CD4-positive, alpha-beta T cell treated with Interleukin-15 for 4 hours (primary cell): ENCODE measurements around the gene PSKH1.

Experiments used
- DNase-seq: peaks from one replicate; pipeline ENCODE4 v3.0.0-alpha.2; 2020; ENCODE audit warnings: low spot score

PSKH1 gene

GRCh38 chr16:67940446-67941089 is 47.5 kb downstream of the PSKH1 start:
- DNase-seq = no peak

DNA sequence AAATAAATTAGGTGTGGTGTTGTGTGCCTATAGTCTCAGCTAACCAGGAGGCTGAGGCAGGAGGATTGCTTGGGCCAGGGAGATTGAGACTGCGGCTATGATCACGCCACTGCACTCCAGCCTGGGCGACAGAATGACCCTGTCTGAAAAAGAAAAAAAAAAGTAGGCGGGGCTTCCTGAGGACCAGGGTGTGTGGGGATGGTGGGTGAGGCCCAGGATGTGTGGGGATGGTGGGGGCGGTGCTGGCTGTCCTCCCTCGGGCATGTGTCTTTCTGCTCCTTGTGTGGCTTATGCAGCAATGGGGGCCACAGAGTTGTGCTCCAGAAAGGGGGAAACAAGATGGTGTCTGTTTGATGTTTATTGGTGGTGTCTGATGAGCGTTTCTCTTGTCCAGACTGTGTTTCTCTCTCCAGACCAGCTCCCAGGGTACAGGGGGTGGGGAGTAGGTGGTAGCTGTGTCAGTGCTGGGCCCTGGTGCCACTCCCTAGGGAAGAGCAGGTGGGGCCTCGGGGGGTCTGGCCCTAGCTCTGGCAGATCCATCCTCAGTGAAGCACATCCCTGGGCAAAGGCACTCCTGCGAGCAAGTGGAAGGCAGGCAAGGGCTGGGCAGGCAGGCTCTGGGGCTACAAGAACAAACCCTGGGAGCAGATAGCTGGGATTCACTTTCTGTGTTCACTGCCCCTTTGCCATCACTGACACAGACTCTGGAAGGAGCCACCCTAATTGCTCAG is 48.6 kb downstream of the PSKH1 start:
- DNase-seq = no peak

DNA sequence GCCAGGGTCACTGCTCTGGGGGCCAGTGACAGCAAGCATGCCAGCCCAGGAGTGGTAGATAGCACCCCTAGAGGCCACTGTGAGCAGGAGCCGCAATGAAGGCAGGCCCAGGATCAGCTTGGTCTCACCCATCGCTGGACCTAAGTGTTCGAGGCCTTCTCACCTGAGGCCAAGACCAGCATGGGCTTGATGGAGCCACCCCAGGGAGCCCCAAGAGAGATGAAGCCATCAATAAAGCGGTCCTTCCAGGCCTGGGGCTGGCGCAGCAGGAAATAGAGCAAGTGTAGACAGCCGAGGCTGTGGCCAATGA is 49.1 kb downstream of the PSKH1 start:
- peak; percentile 30 for DNase-seq

- no peak for DNase-seq
Measured at GRCh38 chr16:67942510-67943255, 49.6 kb downstream of the PSKH1 start.

GRCh38 chr16:67943256-67943618 is 50.2 kb downstream of the PSKH1 start:
- no peak for DNase-seq

DNA sequence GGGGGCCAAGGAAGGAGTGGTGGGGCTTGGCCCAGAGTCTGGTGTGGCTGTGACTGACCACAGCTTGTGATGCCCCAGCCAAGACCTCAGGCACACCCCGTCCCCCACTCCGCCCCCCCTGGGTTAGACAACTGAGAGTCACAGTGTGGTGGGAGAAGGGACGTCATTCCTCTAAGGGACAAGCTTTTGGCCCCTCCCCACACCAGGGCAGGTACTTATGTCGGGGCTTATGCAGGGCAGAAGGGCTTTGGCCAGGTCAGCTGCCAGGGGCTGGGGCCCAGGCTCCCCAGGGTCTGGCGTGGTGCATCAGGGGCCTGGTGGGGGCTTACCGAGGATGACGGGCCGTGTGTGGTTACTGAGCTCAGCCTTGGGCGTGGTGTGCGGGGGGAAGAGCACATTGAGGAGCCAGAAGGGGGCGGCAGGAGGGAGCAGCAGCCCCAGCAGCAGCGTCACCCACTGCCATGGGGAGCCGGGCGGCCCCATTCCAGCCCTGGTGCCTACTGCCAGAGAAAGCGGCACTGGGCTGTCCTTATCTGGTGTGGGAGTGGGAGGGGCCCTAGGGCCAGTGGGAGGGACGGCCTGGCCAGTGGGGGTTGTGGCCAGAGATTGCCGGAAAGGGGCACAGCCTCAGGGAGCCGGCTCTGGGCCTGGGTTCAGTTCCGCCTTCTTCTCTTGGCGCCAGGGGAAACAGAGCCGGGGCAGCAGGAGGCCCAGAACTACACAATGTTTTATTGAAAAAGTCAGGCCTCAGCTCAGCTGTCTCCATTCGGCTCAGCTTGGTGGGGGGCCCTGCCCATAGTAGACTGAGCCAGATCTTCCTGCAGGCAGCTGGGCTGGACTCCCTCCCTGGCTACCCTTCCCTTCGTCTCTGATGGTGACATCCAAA is 50.8 kb downstream of the PSKH1 start, which contains the start of gene LCAT:
Gene LCAT (minus strand): TSS at position 502 of the 886 bp plus-strand sequence. CDS start 19 bp downstream, at position 483.
- no peak for DNase-seq

- DNase-seq = no peak
Measured at GRCh38 chr16:67944690-67945391, 51.8 kb downstream of the PSKH1 start.

DNA sequence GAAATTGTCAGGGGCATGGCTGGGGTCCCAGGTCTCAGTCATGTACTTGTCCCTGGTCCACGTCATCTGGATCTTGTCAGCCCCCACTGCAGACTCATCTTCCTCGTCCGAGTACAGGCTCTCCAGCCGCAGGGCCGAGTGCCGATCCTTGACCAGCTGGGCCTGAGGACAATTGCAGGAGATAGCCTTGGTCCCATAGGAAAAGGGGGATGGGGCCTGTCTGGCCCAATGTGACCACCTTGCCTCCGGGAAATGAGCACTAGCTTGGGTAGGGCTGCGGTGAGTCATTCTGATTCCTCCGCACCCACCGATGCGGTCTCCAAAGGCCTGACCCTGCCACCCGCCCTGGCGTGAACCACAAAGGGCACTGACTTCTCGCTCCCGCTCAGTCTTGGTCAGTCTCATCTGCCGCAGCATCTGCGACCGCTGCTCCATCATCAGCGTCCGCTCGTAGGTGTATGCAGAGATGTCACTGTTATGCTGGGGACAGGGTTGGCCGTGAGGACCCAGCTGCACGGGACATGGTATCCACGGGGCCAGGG is 52.4 kb downstream of the PSKH1 start:
- DNase-seq = no peak

- no peak for DNase-seq
Measured at GRCh38 chr16:67946128-67946569, 53.1 kb downstream of the PSKH1 start.

GRCh38 chr16:67946966-67947558 is 54.0 kb downstream of the PSKH1 start:
- no peak for DNase-seq

DNA sequence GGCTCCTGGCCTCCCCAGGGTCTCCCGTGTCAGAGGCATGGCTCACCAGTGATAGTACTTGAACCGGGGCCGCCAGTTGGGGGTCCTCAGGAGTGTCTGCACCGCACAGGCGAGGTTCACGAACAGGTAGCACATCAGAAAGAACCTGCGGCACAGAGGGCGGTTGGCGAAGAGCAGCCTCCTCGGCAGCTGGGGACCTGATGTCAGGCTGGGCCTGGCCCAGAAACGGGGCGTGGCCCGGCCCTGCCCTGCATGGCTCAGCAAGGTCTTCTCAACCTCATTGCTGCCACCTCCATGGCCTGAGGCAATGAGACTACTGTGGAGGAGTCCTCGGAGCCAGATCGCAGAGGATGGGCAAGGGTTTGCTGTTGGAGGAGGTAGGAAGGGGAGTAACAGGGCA is 55.0 kb downstream of the PSKH1 start:
- no peak for DNase-seq

- DNase-seq = no peak
Measured at GRCh38 chr16:67949645-67950044, 56.6 kb downstream of the PSKH1 start.

DNA sequence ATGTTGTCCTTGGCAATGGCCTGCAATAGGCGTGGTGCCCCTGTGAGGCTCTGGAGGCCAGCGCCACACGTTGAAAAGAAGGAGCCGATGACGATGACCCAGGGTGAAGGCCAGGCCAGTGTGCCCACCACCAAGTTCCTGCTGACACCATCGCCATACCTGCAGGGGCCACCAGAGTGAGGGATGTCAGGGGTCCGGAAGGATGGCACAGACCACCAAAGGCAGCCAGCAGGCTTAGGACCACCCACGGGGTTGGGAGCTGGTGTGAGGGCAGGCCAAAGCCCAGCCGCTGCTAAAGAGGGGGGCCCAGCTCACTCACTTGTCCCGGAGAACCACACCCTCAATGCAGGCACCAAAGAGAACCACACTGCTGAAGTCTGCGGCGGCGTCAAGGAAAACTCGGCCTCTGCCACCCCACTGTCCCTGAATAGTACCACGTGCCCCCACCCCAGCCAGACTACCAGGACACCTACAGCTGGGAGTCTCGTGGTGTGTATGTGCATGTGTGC is 57.3 kb downstream of the PSKH1 start:
- DNase-seq = no peak

DNA sequence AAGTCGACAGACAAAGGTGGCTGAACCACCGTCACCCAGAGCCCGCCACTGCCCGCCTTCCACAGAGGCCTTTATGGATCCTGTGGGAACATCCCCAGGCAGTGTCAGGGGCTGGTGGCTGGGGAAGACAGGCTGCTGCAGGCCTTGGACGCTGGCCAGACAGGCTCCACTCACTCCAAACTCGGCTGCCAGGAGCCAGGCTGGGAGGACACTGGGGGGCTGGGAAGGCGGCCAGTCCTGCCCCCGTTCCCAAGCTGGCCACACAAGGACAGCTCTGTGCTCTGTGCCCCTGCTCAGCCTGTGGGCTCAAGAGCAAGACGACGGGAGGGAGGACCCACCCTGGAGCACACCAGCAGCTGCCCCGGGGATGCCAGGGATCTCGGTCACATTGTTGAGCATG is 58.4 kb downstream of the PSKH1 start:
- DNase-seq = no peak

- DNase-seq = no peak
Measured at GRCh38 chr16:67953641-67954375, 60.8 kb downstream of the PSKH1 start.

DNA sequence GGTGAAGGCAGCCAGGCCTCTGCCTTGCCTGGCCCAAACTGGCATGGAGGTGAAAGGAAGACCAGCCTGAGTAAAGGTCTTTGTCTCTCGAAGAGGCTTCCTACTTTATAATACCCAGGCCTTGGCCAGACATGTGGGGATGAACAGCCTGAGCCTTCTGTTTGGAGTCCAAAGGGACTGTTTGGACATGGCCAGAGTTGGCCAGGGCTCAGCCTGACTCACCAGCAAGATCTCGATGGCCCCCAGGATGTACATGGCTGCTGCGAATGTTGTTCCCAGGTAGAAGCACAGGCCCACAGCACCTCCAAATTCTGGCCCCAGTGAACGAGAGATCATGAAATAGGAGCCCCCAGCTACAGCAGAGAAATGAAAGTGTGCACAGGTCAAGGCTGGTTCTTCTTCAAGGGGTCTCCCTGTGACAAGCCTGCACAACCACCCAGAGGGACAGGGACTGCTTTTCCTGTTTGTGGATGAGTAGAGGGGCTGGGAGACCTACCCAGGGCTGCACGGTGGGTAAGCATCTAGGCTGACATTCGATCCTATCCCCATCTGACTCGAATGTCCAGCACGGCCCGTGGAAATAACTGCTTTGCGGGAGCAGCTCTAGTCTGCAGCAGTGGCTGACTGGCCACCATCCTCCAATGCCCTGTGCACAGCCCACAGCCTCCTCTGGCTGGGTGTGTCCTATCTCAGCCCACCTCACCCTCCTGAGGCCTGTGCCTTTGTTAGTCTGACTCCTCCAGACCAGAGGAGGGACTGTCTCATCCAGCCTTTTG is 61.6 kb downstream of the PSKH1 start:
- no peak for DNase-seq

DNA sequence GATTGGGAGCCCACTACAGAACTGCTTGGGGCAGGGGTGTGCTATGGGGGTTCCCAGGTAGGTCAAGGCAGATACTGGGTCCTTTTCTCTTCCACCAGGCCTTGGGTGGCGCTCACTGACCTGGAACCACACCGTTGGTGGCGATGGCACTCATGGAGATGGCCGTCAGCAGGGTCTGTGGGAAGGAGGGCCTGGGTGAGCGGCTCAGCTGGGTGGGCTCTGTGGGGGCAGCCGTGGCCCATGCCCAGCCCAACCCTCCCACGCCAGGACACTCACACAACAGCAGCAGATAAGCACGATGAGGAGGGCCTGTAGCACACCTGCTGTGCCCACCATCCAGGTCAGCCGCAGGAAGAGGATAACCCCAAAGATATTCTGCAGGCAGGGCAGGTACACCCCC is 64.6 kb downstream of the PSKH1 start:
- DNase-seq = no peak

DNA sequence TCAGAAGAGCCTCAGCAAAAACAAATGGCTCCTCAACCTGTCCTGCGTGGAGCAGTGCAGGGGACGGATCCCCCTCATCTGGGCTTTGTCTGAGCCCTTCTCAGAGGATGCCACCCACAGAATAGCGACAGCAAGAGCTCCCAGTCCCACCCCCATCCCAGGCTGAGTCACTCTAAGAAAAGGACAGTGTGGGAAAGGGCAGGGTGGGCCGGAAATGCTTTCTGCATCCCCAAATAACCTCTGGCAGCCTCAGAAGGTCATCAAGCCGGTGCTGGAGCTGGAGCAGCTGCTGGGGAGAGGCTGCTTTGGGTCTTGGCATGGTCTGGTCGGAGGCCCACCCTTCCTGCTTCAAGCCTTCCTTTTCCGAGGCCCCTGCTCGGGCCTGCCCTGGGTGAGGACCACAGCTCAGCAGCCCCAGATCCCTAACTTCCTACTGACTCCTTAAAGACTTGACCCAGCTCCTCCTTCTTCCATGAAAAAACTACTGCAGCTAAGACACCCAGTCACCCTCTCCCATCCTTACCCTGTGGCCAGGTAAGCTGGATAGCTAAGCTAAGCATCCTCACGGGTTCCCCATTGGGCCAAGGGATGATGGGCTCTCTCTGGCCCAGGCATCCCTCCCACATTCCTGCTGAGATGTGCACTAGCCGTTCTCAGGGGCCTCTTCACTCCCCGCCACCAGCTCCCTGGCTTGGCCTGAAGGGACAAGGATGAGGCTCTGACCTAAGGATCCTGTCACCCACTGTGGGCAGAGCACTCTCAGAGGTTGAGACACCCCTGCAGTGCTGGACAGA is 66.7 kb downstream of the PSKH1 start:
- DNase-seq = no peak
